GM18951 (cell line): ENCODE results near the gene TRAF3.

Experiments used
- POLR2A ChIP-seq: IDR thresholded peaks from 4 replicates; pipeline ENCODE4 v1.6.1; 2011; ENCODE audit warnings: mild to moderate bottlenecking; ENCODE audit not compliant: insufficient read length, insufficient read depth; ENCODE audit errors: extremely low read depth
- in situ Hi-C: fragments of 300-500 bp; cut with MboI; formaldehyde crosslinking; loops from one replicate; pipeline ENCODE4 v1.12.0; 2022; ENCODE audit warnings: low sequenced_read_pairs, mixed read lengths, inconsistent platforms; ENCODE audit not compliant: unreplicated experiment

The TRAF3 gene

DNA sequence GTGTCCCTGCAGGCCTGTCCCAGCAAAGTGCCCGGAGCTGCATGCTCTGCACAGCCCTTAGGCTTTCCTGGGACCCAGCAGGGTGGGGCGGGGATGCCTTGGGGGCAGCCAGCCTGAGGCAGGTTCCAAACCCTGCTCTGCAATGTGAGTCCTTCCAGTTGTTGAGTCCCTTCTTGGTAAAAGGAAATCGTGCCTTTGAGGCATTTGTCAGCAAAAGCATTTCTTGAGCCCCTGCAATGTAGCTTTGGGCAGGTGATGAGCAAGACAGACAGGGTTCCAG is 38.1 kb upstream of the TRAF3 start:
- TF ChIP-seq POLR2A: no peak
- in situ Hi-C loops: no loop called here

GRCh38 chr14:102746634-102747438 is 30.4 kb upstream of the TRAF3 start:
- TF ChIP-seq POLR2A: no peak
- in situ Hi-C loops: no loop called here

GRCh38 chr14:102748806-102749205 is 28.4 kb upstream of the TRAF3 start:
- in situ Hi-C loops: no loop called here
- TF ChIP-seq POLR2A: no peak

GRCh38 chr14:102749393-102750305 is 27.6 kb upstream of the TRAF3 start:
- TF ChIP-seq POLR2A: no peak
- in situ Hi-C loops: no loop called here

DNA sequence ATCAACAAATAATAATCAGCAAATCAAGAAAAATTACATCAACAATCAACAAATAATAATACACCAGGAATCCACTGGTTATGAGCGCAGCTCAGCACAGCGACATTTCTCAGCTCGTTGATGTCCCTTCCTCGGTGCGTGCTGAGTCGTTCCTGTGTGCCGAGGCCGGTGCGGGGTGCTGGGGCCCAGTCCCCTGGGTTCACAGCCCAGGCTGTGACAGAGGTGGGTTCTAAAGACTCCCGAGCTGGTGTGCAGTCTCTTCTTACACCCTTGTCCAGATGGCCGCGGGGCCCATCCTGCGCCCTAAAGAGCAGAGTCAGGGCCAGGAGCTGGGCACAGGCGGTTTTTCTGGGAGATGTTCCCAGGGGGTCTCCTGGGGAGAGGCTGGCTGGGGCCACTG is 26.9 kb upstream of the TRAF3 start:
- no peak for TF ChIP-seq POLR2A

DNA sequence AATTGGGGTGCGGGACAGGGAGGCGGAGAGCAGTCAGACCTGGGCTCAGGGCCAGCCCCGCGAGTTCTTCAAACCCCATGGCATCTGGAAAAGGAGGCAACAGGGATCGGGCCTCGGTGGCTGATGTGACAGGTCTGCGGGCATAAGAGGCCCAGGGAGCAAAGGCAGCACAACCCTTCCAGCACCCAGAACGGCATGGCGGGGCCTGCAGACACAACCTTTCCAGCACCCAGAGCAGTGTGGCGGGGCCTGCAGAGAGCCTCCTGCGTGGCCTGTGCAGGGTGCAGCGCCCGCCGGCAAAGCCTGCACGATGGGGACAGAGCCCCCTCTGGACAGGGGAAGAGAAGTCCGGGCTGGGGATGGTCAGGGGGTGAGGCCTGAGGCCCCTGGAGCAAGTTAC is 26.2 kb upstream of the TRAF3 start:
- in situ Hi-C loops: no loop called here
- no peak for TF ChIP-seq POLR2A

More for the DNA sequence above, 26.9 kb upstream of the TRAF3 start:
- in situ Hi-C loops: no loop called here

- in situ Hi-C loops: no loop called here
- no peak for TF ChIP-seq POLR2A
Measured at GRCh38 chr14:102752239-102752847, 24.9 kb upstream of the TRAF3 start.

DNA sequence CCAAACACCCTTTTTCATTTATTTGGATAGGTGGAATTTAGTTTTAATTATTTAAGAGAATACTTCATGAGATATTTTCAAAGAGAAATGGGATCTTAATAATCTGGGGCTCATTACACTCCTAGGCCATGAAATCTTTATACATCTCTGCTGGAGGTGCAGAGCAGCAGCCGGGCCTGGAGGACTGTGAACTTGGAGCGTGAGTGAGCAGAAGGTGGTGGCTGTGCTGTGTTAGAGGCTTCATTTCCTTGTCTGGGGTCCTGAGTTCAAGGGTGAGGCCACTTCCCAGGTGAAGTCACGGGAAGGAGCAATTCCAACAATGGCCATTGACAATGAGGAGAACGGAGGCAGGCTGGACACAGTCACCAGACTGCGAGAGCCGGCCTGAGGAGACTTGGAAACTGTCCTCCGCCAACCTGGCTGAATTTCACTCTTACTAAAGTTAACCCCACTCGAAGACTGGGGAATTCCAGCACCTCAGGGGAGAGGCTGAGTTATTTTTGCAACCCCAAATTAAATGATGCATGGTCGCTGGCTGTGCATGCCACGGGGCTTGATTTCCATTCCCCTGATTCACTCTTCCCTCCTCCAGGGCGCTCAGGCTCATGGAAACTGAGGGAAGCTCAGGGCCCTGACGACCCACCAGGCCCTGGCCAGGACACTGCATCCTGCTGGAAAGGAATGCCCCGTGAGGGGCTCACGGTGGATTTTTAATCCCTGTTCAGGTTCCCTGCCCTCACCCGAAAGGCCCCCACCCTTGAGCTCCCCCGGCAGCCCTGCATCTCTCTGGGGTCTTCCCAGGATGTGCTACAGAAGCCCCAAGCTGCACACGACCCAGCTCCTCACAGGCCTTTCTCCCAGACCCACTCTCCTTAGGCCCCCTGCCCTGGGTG is 22.6 kb upstream of the TRAF3 start:
- in situ Hi-C loops: no loop called here
- TF ChIP-seq POLR2A: peak; percentile 9

- in situ Hi-C loops: no loop called here
- TF ChIP-seq POLR2A: no peak
Measured at GRCh38 chr14:102757646-102758045, 19.6 kb upstream of the TRAF3 start.

- in situ Hi-C loops: no loop called here
- no peak for TF ChIP-seq POLR2A
Measured at GRCh38 chr14:102758087-102758486, 19.2 kb upstream of the TRAF3 start.

- no peak for TF ChIP-seq POLR2A
- in situ Hi-C loops: loop anchor here (10.0 kb wide), 1 partner anchor 155 kb away; no protein-coding TSS in a partner anchor
Measured at GRCh38 chr14:102759456-102760187, 17.6 kb upstream of the TRAF3 start.

DNA sequence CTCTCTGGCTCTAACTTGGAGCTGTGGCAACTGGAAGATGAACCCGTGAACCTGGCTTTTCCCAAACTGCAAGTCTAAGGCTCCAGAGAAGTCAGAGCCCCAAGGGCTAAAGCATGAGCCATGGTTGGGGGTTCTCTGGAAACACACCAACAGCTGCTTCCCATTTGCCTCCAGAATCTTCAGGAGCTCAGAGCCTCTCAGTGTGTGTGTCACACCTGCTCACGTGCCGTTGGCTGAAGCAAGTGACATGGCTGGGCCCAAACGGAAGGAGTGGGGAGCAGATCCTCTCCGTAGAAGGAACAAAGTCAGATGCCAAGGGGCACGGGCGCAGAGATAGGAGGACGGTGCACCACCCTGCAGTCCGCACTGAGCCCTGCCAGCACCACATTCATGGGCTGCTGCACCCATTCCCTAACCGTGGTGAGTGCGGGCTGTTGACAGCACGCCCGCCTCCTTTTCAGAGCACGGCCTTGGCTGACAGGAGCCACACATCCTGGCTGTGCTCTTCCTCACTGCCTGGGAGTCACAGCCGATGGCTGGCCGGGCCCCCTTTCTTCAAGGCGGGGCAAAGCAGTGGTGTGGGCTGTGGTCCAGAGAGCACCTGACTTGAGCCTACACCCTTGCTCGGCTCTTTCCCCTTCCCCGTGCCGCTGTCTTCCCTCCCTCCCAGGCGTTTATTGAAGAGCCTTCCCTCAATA is 16.6 kb upstream of the TRAF3 start:
- in situ Hi-C loops: loop anchor here (10.0 kb wide), 1 partner anchor 156 kb away; no protein-coding TSS in a partner anchor
- no peak for TF ChIP-seq POLR2A

DNA sequence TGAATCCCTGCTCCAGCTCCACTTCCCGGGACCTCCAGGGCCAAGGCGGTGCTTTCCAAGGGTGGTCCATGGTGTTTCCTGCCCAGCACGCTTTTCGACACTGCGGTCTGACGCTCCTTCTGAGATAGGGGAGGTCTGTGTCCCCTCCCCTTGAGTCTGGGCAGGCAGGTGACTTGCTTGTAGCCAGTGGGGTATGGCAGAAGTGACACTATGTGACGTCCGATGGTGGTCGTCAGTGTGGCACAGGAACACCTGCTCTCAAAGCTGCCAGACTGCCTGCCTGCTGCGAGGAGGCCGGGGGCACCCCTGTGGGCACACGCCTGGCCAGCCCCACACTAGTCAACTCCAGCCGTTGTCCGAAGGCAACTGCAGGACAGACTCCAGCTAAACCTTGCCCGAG is 16.0 kb upstream of the TRAF3 start:
- TF ChIP-seq POLR2A: no peak
- in situ Hi-C loops: loop anchor here (10.0 kb wide), 1 partner anchor 156 kb away; no protein-coding TSS in a partner anchor
